Mesenchymal stem cell (in vitro differentiated cells and primary cell): Measurements from ENCODE around the gene PLEKHJ1.

Source experiments
- DNase-seq: peaks from one replicate; pipeline ENCODE4 v3.0.0-alpha.2; 2013
- H2AFZ ChIP-seq: one replicate; pipeline ENCODE4 v1.6.1; 2013; ENCODE audit warnings: low read depth, mild to moderate bottlenecking, control low read depth, inconsistent platforms, low read length, moderate library complexity
- H2AK5ac ChIP-seq: 2 replicates; pipeline ENCODE4 v1.6.1; 2013; ENCODE audit warnings: low read length, moderate library complexity, mild to moderate bottlenecking, inconsistent platforms; ENCODE audit not compliant: severe bottlenecking
- H2BK120ac ChIP-seq: one replicate; pipeline ENCODE4 v1.6.1; 2013; ENCODE audit warnings: low read depth, mild to moderate bottlenecking, inconsistent platforms, low read length, moderate library complexity
- H2BK12ac ChIP-seq, 2 experiments: one replicate each; pipeline ENCODE4 v1.6.1; 2013; ENCODE audit warnings: inconsistent platforms in 2 of 2, low read length in 2 of 2, mild to moderate bottlenecking in 2 of 2, moderate library complexity in 2 of 2, control low read depth in 1 of 2
- H2BK15ac ChIP-seq: one replicate; pipeline ENCODE4 v1.6.1; 2013; ENCODE audit warnings: mild to moderate bottlenecking, low read depth, inconsistent platforms; ENCODE audit not compliant: poor library complexity, severe bottlenecking
- H2BK5ac ChIP-seq: 2 replicates; pipeline ENCODE4 v1.6.1; 2013; ENCODE audit warnings: low read depth, mild to moderate bottlenecking, low read length, control low read depth, inconsistent platforms; ENCODE audit not compliant: poor library complexity, severe bottlenecking
- H3K14ac ChIP-seq, 2 experiments: one replicate each; pipeline ENCODE4 v1.6.1; 2013; ENCODE audit warnings: inconsistent platforms in 2 of 2, low read length in 2 of 2, control low read depth in 1 of 2, mild to moderate bottlenecking in 1 of 2, moderate library complexity in 1 of 2
- H3K18ac ChIP-seq, 2 experiments: one replicate each; pipeline ENCODE4 v1.6.1; 2013; ENCODE audit warnings: inconsistent platforms in 2 of 2, low read length in 2 of 2, control low read depth in 1 of 2, low read depth in 1 of 2, mild to moderate bottlenecking in 1 of 2
- H3K23ac ChIP-seq, 2 experiments: one replicate each; pipeline ENCODE4 v1.6.1; 2013; ENCODE audit warnings: inconsistent platforms in 2 of 2, low read length in 2 of 2, mild to moderate bottlenecking in 2 of 2, moderate library complexity in 2 of 2, control low read depth in 1 of 2
- H3K27ac ChIP-seq: 2 replicates; pipeline ENCODE4 v1.5.1; 2013; ENCODE audit warnings: mild to moderate bottlenecking, moderate library complexity, low read length, control low read depth, inconsistent platforms; ENCODE audit not compliant: poor library complexity, severe bottlenecking
- H3K27me3 ChIP-seq, 2 experiments: 2 replicates each; pipeline versions ENCODE4 v1.6.1 to v1.7.0; 2013; ENCODE audit warnings: low read length in 2 of 2, mild to moderate bottlenecking in 2 of 2, moderate library complexity in 2 of 2, control low read depth in 1 of 2, inconsistent platforms in 1 of 2; ENCODE audit not compliant: control insufficient read depth in 1 of 2, insufficient read depth in 1 of 2
- H3K36me3 ChIP-seq, 2 experiments: 2 replicates each; pipeline versions ENCODE4 v1.6.1 to v1.7.0; 2013; ENCODE audit warnings: low read length in 2 of 2, control low read depth in 1 of 2, inconsistent platforms in 1 of 2, low read depth in 1 of 2, mild to moderate bottlenecking in 1 of 2; ENCODE audit not compliant: insufficient read depth in 2 of 2, control insufficient read depth in 1 of 2
- H3K4ac ChIP-seq, 2 experiments: one replicate each; pipeline ENCODE4 v1.6.1; 2013; ENCODE audit warnings: inconsistent platforms in 2 of 2, low read length in 2 of 2, mild to moderate bottlenecking in 2 of 2, moderate library complexity in 2 of 2, control low read depth in 1 of 2, low read depth in 1 of 2
- H3K4me1 ChIP-seq: 2 replicates; pipeline ENCODE4 v1.6.1; 2013; ENCODE audit warnings: low read depth, low read length, control low read depth; ENCODE audit not compliant: control insufficient read depth, insufficient read depth
- H3K4me2 ChIP-seq: 2 replicates; pipeline ENCODE4 v1.6.1; 2013; ENCODE audit warnings: low read length, mild to moderate bottlenecking, inconsistent platforms; ENCODE audit not compliant: poor library complexity, severe bottlenecking
- H3K4me3 ChIP-seq, 2 experiments: 2 replicates each; pipeline versions ENCODE4 v1.5.1 to v1.7.0; 2013; ENCODE audit warnings: low read length in 2 of 2, mild to moderate bottlenecking in 2 of 2, control low read depth in 1 of 2, low read depth in 1 of 2; ENCODE audit not compliant: insufficient read depth in 1 of 2
- H3K79me1 ChIP-seq: replicated peaks from 2 replicates; pipeline ENCODE4 v1.6.1; 2013; ENCODE audit warnings: mild to moderate bottlenecking, control low read depth, low read length, inconsistent platforms; ENCODE audit not compliant: poor library complexity, severe bottlenecking
- H3K9ac ChIP-seq: 2 replicates; pipeline ENCODE4 v1.7.0; 2013; ENCODE audit warnings: mild to moderate bottlenecking, low read length, moderate library complexity
- H3K9me3 ChIP-seq: 2 replicates; pipeline ENCODE4 v1.7.0; 2013; ENCODE audit warnings: mild to moderate bottlenecking, low read length; ENCODE audit not compliant: control insufficient read depth
- H4K8ac ChIP-seq: one replicate; pipeline ENCODE4 v1.6.1; 2013; ENCODE audit warnings: inconsistent platforms, mild to moderate bottlenecking, low read length, moderate library complexity
- H4K91ac ChIP-seq: one replicate; pipeline ENCODE4 v1.6.1; 2013; ENCODE audit warnings: mild to moderate bottlenecking, low read length, inconsistent platforms
- WGBS: methylation state at CpG from one replicate; pipeline ENCODE4 v1.1.7; 2013; ENCODE audit warnings: mixed read lengths; 5-methylcytosine and 5-hydroxymethylcytosine counted together

PLEKHJ1 gene

GRCh38 chr19:2252797-2253105 is 16.6 kb upstream of the PLEKHJ1 start:
- H4K91ac ChIP-seq: no peak overlapping the region
- 50% methylated on average over 18 of the region's 18 CpGs for WGBS
- H3K4me1 ChIP-seq: peaks cover 18% of the 10 kb centered on the region
- H3K4me2 ChIP-seq: no peak overlapping the region
- no peak for DNase-seq
- no peak overlapping the region for H2BK5ac ChIP-seq
- H2BK15ac ChIP-seq: no peak overlapping the region
- H3K18ac ChIP-seq: no peak overlapping the region
- no peak overlapping the region for H2BK120ac ChIP-seq
- no peak overlapping the region for H3K23ac ChIP-seq
- no peak overlapping the region for H3K4ac ChIP-seq
- peaks cover 10 to 48% of the 10 kb centered on the region in 2 experiments for H3K27me3 ChIP-seq
- peak overlapping the region in 1 of 2 experiments; percentile 18 for H3K4me3 ChIP-seq
- peak overlapping the region in 1 of 2 experiments; percentile 44 for H3K14ac ChIP-seq
- no peak overlapping the region for H4K8ac ChIP-seq
- H3K79me1 ChIP-seq: peaks cover 10% of the 10 kb centered on the region
- no peak overlapping the region for H2AK5ac ChIP-seq
- H2BK12ac ChIP-seq: no peak overlapping the region
- no peak overlapping the region for H3K9ac ChIP-seq
- H3K9me3 ChIP-seq: no peaks in the 10 kb centered on the region
- peaks cover 9 to 49% of the 10 kb centered on the region in 2 experiments for H3K36me3 ChIP-seq
- no peak overlapping the region for H2AFZ ChIP-seq
- no peak overlapping the region for H3K27ac ChIP-seq

DNA sequence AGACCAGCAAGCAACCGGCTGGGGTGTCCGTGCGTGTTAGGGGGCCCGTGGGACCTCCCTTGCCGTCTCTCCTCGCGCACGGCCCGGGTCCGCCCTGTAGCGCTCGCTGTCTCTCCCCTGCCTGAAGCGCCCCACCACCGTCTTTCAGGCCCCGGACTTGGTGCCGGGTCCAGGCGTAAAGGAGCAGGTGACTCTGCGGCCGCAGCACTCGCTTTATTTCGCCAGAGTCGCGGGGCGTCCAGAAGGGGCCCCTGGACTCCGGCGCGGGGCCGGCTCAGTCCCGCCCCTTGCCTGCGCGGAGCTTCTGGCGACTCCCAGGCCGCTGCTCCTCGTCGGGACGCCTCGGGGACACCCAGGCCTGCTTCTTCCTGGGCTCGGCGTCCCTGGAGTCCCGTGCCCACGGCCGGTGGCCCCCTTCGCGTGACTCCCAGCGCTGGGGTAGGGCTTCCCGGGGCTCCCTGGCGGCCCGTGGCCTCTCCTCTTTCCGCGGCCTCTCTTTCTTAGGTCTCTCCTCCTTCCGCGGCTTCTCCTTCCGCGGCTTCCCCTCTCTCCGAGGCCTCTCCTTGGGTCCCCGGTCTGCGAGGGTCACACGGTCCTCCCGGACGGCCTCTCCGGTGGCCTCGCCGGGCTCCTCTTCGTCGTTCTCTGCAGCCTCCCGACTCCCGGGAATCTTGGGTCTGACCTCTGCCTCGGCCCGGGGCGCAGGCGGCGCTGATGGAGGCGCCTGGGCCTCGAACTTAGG is 16.1 kb upstream of the PLEKHJ1 start:
- H4K8ac ChIP-seq: no peak overlapping the region
- no peak overlapping the region for H3K18ac ChIP-seq
- H2AFZ ChIP-seq: no peak overlapping the region
- 93% methylated on average over 70 of the region's 74 CpGs for WGBS
- no peak overlapping the region for H3K4me2 ChIP-seq
- H3K4me3 ChIP-seq: no peak overlapping the region
- no peak overlapping the region for H3K4ac ChIP-seq
- peaks cover 10 to 48% of the 10 kb centered on the region in 2 experiments for H3K27me3 ChIP-seq
- no peaks in the 10 kb centered on the region for H3K9me3 ChIP-seq
- no peak overlapping the region for H3K27ac ChIP-seq
- H3K79me1 ChIP-seq: peaks cover 12% of the 10 kb centered on the region
- DNase-seq: no peak
- no peak overlapping the region for H2BK120ac ChIP-seq
- no peak overlapping the region for H2AK5ac ChIP-seq
- H3K9ac ChIP-seq: no peak overlapping the region
- H3K36me3 ChIP-seq: peaks cover 14 to 54% of the 10 kb centered on the region in 2 experiments
- no peak overlapping the region for H3K23ac ChIP-seq
- peaks cover 24% of the 10 kb centered on the region for H3K4me1 ChIP-seq
- H2BK12ac ChIP-seq: no peak overlapping the region
- no peak overlapping the region for H4K91ac ChIP-seq
- H3K14ac ChIP-seq: no peak overlapping the region
- H2BK5ac ChIP-seq: no peak overlapping the region
- H2BK15ac ChIP-seq: no peak overlapping the region

GRCh38 chr19:2251106-2252054 is 15.3 kb upstream of the PLEKHJ1 start:
- no peak overlapping the region for H3K23ac ChIP-seq
- H3K27me3 ChIP-seq: peaks cover 10 to 48% of the 10 kb centered on the region in 2 experiments
- H4K8ac ChIP-seq: no peak overlapping the region
- H3K4me1 ChIP-seq: peaks cover 26% of the 10 kb centered on the region
- no peak overlapping the region for H3K4me2 ChIP-seq
- no peak for DNase-seq
- H2BK15ac ChIP-seq: no peak overlapping the region
- H3K4me3 ChIP-seq: no peak overlapping the region
- no peak overlapping the region for H2BK12ac ChIP-seq
- no peak overlapping the region for H2AFZ ChIP-seq
- no peak overlapping the region for H2AK5ac ChIP-seq
- peak overlapping the region; percentile 16 for H4K91ac ChIP-seq
- no peak overlapping the region for H3K9ac ChIP-seq
- no peak overlapping the region for H3K27ac ChIP-seq
- no peaks in the 10 kb centered on the region for H3K9me3 ChIP-seq
- no peak overlapping the region for H2BK5ac ChIP-seq
- peaks cover 21 to 63% of the 10 kb centered on the region in 2 experiments for H3K36me3 ChIP-seq
- WGBS: 98% methylated on average over 122 of the region's 125 CpGs
- H3K18ac ChIP-seq: no peak overlapping the region
- peaks cover 12% of the 10 kb centered on the region for H3K79me1 ChIP-seq
- H2BK120ac ChIP-seq: no peak overlapping the region
- no peak overlapping the region for H3K4ac ChIP-seq
- no peak overlapping the region for H3K14ac ChIP-seq

DNA sequence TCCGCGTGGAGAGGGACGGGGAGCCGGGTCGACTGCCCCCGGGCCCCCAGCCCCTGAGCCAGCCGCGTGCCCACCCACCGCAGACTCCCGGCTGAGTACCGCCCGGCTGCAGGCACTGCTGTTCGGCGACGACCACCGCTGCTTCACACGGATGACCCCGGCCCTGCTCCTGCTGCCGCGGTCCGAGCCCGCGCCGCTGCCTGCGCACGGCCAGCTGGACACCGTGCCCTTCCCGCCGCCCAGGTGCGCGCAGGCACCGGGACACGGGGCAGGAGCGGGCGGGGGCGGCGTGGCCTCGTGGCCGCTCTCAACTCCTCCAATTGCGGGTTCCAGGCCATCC is 14.6 kb upstream of the PLEKHJ1 start:
- H3K36me3 ChIP-seq: peaks cover 28 to 69% of the 10 kb centered on the region in 2 experiments
- DNase-seq: no peak
- WGBS: 95% methylated on average over 25 of the region's 40 CpGs
- peaks cover 16% of the 10 kb centered on the region for H3K79me1 ChIP-seq
- H3K14ac ChIP-seq: no peak overlapping the region
- H4K91ac ChIP-seq: peak overlapping the region; percentile 16
- H3K27ac ChIP-seq: no peak overlapping the region
- no peak overlapping the region for H3K23ac ChIP-seq
- H2AK5ac ChIP-seq: no peak overlapping the region
- H2BK120ac ChIP-seq: no peak overlapping the region
- no peak overlapping the region for H2AFZ ChIP-seq
- H2BK5ac ChIP-seq: no peak overlapping the region
- H3K4me2 ChIP-seq: no peak overlapping the region
- no peak overlapping the region for H4K8ac ChIP-seq
- peaks cover 10 to 48% of the 10 kb centered on the region in 2 experiments for H3K27me3 ChIP-seq
- no peak overlapping the region for H3K4ac ChIP-seq
- H3K9me3 ChIP-seq: no peaks in the 10 kb centered on the region
- peaks cover 24% of the 10 kb centered on the region for H3K4me1 ChIP-seq
- no peak overlapping the region for H2BK15ac ChIP-seq
- no peak overlapping the region for H3K18ac ChIP-seq
- no peak overlapping the region for H2BK12ac ChIP-seq
- H3K4me3 ChIP-seq: no peak overlapping the region
- no peak overlapping the region for H3K9ac ChIP-seq
